NCI-H1092 treated with DMSO at 0.1 percent for 48 hours (cell line): ENCODE data around the gene SCN9A.
"Not testable (repeated sequence)": the region's sequence is repeated elsewhere in the genome, so short reads cannot be mapped to it uniquely, and the experiment has no call there.

ENCODE experiments used
- DNase-seq: peaks from one replicate; lab custom pipeline; 2025; lab: John Stamatoyannopoulos, UW

SCN9A gene

GRCh38 chr2:166375195-166375735 lies 479 bp downstream of the SCN9A start:
- peak; percentile 62 for DNase-seq

GRCh38 chr2:166373951-166374350 lies 1.8 kb downstream of the SCN9A start:
- DNase-seq, result peak; percentile 4

- DNase-seq, result no peak
Observed at GRCh38 chr2:166373539-166373938, 2.2 kb downstream of the SCN9A start.

- DNase-seq, result peak; percentile 2
Observed at GRCh38 chr2:166373105-166373504, 2.6 kb downstream of the SCN9A start.

- DNase-seq, result no peak
Observed at GRCh38 chr2:166372046-166372445, 3.7 kb downstream of the SCN9A start.

- no peak for DNase-seq
Observed at GRCh38 chr2:166365803-166366420, 9.8 kb downstream of the SCN9A start.

- DNase-seq, result no peak
Observed at GRCh38 chr2:166365239-166365638, 10.5 kb downstream of the SCN9A start.

- DNase-seq, result no peak
Observed at GRCh38 chr2:166364476-166365161, 11.1 kb downstream of the SCN9A start.

GRCh38 chr2:166361351-166362153 lies 14.2 kb downstream of the SCN9A start:
- peak; percentile 36 for DNase-seq

GRCh38 chr2:166360906-166361305 lies 14.8 kb downstream of the SCN9A start:
- DNase-seq, result no peak

GRCh38 chr2:166360426-166360825 lies 15.3 kb downstream of the SCN9A start:
- DNase-seq, result no peak

- DNase-seq, result not testable (repeated sequence)
Observed at GRCh38 chr2:166357950-166358321, 17.8 kb downstream of the SCN9A start.

GRCh38 chr2:166357068-166357949 lies 18.4 kb downstream of the SCN9A start:
- no peak for DNase-seq

- DNase-seq, result no peak
Observed at GRCh38 chr2:166351319-166351718, 24.4 kb downstream of the SCN9A start.

- no peak for DNase-seq
Observed at GRCh38 chr2:166350525-166350924, 25.2 kb downstream of the SCN9A start.

GRCh38 chr2:166344286-166345113 lies 31.2 kb downstream of the SCN9A start:
- no peak for DNase-seq

- no peak for DNase-seq
Observed at GRCh38 chr2:166343467-166343866, 32.3 kb downstream of the SCN9A start.

- DNase-seq, result no peak
Observed at GRCh38 chr2:166341426-166341825, 34.3 kb downstream of the SCN9A start.

- no peak for DNase-seq
Observed at GRCh38 chr2:166338831-166339339, 36.9 kb downstream of the SCN9A start.

- no peak for DNase-seq
Observed at GRCh38 chr2:166337932-166338331, 37.8 kb downstream of the SCN9A start.

GRCh38 chr2:166335284-166335683 lies 40.5 kb downstream of the SCN9A start:
- peak; percentile 24 for DNase-seq
